ENCODE data around the gene PRKN.

The PRKN gene

DNA sequence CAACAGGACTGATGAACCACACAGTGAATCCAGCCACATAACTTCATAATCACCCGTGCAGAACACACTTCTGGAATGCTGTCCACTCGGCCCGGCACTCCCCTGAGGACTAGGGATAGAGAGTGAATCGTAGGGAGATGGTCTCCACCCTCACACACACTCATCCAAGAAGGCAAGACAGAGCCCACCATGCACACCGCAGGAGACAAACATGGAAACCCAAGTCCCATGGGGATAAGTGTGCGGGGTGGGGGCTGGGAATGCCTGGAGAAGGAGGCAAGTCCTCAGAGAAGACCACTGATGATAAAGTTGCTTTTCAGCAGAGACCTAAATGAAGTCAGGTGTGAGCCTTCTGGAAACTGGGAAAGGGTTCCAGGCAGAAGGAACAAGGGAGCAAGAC lies 1054.5 kb downstream of the PRKN start:
- TF ChIP-seq GATA3 (IDR thresholded peaks at IDR 0.05; ENCODE audit: low read depth, low read length) (no peak), GATA2 (IDR thresholded peaks at IDR 0.05; ENCODE audit: low read depth, low read length) (no peak)

DNA sequence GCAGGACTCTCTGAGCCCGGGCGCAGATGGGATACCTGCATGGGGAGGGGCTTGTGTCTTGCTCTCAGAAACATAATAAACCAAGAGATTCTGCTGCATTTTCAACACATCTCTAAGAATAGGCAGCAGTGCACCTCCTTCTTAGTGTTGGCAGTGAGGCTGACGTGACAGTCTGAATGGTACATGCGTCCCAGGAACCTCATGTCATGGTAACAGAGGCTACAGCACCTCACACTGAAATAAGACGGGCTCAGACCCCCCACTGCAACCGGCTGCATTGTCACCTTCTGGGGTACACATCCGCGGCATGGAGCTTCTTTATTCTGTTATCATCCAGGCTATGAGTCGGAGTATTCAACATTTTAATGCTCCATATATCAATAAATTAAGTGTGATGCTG lies 1056.4 kb downstream of the PRKN start:
- TF ChIP-seq GATA3 (IDR thresholded peaks at IDR 0.05; ENCODE audit: low read depth, low read length) (no peak), GATA2 (IDR thresholded peaks at IDR 0.05; ENCODE audit: low read depth, low read length) (no peak)

DNA sequence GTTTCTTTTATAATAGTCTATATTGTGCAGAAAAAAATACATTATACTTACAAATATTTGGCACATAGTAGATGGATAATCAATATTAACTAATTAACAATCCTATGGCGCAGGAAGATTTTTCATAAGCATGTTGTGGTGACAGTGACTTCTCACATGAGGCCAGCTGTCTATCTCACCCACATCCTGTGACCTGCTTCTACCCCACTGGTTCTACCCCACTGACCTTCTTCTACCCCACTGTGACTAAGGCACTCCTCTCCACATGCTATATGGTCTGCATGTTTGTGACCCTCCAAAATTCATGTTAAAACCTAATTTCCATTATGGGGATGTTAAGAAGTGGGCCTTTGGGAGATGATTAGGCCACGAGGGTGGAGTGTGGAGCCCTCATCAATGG lies 1058.9 kb downstream of the PRKN start:
- TF ChIP-seq GATA3 (IDR thresholded peaks at IDR 0.05; ENCODE audit: low read depth, low read length) (no peak), GATA2 (IDR thresholded peaks at IDR 0.05; ENCODE audit: low read depth, low read length) (no peak)

DNA sequence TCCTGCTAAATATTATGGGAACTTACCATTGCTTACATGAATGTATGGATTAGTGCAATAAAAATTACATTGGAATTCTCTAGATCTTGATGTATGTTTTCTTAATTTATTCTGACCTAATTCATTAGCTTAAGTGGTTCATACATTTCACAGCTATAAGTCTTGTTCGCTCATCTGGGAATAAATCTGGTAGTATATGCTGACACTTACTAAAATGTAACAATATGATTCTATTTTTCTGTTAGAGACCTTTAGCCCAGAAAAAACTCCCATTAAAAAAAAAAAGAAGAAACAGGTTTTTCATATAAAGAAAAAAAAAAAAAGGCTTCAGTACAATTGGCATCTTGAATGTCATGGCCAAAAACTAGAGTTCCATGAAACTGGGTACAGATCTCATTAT lies 1059.6 kb downstream of the PRKN start:
- no peak for TF ChIP-seq GATA3 (IDR thresholded peaks at IDR 0.05; ENCODE audit: low read depth, low read length)
- TF ChIP-seq GATA2 (IDR thresholded peaks at IDR 0.05; ENCODE audit: low read depth, low read length), result no peak

DNA sequence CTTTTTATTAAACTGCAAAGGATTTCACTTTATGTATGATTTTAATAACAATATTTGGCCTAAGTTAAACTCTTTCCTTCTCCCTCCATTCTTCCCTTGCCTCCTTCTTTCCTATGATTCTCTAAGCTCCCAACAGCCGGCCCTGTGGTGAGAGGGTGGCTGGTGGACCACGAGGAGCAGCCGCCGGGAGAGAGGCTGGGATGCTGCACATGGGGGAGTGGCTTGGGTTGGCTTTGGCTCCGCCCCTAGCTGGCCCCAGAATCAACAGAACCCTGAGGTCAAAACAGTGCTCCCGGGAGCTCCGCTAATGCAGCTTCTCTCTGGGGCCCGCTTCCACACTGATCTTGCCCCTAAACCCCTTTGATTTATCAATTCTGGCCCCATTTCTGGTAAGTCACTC lies 1063.9 kb downstream of the PRKN start:
- TF ChIP-seq GATA2 (IDR thresholded peaks at IDR 0.05; ENCODE audit: low read depth, low read length) (no peak), GATA3 (IDR thresholded peaks at IDR 0.05; ENCODE audit: low read depth, low read length) (no peak)

DNA sequence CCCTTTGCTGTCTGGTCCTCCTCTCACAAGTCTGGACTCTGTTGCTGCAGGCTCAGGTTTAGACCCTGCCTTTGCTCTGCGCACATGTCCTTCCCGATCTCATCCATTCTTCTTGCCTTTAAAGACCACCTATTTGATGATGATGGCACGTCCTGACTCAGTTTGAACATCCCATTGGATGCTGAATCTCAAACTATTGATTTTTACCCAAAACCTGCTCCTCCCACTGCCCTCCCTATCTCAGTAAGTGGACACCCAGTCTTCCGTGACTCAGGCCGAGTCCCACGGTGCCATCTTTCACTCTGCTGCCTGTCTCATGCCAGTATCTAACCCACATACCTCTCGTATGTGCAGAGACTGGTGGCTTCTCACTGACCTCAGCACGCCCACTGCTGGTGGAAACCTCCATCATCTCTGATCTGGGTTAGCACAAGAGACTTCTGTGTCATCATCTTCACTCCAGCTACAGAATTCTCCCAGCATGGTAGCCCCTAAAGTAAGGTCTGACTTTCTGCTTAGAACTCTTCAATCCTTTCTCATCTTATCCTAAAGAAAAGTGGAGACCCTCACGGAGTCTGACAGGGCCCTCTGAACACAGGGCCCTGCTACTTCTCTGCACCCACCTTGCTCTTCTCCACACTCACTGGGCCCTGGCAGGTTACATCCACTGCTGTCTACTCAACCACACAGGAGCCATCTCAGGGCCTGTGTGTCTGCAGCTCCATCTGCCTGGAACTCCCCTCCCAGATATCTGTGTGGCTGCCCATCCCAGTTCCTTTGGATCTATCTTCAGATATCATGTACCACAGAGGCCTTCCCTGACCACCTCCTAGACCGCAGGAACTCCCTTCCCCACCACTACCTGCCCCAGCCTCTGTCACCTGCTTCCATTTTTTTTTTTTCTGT lies 1066.6 kb downstream of the PRKN start:
- TF ChIP-seq GATA3 (IDR thresholded peaks at IDR 0.05; ENCODE audit: low read depth, low read length), result no peak
- TF ChIP-seq GATA2 (IDR thresholded peaks at IDR 0.05; ENCODE audit: low read depth, low read length), result no peak

DNA sequence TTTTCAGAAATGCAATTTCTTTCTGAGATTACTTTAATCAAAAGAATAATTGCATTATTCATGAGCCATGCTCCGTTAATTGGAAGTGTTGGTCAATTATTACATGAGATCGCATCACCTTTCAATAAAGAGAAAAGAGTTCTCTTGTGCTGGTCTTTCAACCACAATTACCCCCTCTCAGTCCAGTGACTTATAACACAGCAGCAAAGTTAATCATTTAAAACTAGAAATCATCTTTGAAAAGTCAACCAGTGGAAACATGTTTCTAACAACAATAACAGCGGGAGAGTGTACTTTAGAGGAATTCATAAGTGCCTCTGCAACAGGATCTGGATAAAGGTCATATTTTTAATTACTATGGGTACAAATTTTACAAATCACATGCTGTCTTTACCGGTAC lies 1069.4 kb downstream of the PRKN start:
- TF ChIP-seq GATA2 (IDR thresholded peaks at IDR 0.05; ENCODE audit: low read depth, low read length) (no peak), GATA3 (IDR thresholded peaks at IDR 0.05; ENCODE audit: low read depth, low read length) (no peak)

DNA sequence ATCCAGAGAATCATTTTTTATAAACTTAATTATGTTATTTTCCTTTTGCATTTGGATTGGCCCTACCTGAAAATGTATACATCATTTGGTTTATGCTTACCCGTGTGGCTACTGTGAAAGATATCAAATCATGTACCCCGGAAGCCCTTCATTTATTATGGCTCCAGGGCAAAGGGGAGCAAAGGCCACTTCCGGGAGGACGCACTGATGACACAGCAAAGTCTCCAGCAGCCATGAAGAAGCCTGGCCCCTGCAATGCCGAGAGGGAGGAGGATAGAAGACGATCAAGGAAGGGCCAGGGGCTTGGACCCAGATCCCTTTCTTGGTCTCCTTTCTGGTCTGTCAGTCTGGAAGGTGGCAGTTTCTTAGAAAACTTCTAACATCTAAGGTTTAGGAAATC lies 1073.4 kb downstream of the PRKN start:
- no peak for TF ChIP-seq GATA2 (IDR thresholded peaks at IDR 0.05; ENCODE audit: low read depth, low read length)
- TF ChIP-seq GATA3 (IDR thresholded peaks at IDR 0.05; ENCODE audit: low read depth, low read length), result no peak

DNA sequence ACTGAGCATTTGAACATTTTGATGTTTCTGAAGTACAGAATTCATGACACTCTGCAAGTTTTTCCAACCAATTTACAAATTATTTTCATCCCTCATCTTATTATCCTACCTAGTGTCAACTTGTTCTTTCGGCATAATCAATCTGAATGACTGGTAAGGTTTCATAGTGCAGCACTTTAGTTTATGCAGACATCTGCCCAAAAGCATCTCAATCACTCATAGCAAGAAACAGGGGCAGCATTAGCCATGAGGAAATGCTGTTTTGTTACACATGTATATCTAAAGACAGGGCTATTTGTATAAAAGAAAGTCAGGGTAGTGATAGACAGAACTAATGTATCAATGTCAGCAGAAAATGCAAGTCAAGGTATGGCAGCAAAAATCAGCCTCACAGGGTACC lies 1075.6 kb downstream of the PRKN start:
- no peak for TF ChIP-seq GATA3 (IDR thresholded peaks at IDR 0.05; ENCODE audit: low read depth, low read length)
- no peak for TF ChIP-seq GATA2 (IDR thresholded peaks at IDR 0.05; ENCODE audit: low read depth, low read length)

DNA sequence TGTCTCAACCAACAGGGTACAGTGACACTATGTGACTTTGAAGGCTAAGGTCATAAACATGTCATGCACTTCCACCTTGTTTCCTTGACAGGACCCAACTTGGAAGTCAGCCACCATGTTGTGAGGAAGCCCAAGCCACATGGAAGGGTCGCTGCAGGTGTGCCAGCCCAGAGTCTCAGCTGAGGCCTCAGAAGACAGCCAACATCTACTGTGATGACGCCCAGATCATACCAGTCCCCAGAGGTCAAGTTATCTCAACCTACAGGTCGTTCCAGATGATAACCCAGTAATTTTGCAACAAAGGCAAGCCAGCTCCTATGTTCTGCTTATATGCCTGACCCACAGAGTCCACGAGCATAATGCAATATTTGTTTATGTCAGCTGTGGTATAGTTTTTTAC lies 1077.7 kb downstream of the PRKN start:
- no peak for TF ChIP-seq GATA2 (IDR thresholded peaks at IDR 0.05; ENCODE audit: low read depth, low read length)
- no peak for TF ChIP-seq GATA3 (IDR thresholded peaks at IDR 0.05; ENCODE audit: low read depth, low read length)

DNA sequence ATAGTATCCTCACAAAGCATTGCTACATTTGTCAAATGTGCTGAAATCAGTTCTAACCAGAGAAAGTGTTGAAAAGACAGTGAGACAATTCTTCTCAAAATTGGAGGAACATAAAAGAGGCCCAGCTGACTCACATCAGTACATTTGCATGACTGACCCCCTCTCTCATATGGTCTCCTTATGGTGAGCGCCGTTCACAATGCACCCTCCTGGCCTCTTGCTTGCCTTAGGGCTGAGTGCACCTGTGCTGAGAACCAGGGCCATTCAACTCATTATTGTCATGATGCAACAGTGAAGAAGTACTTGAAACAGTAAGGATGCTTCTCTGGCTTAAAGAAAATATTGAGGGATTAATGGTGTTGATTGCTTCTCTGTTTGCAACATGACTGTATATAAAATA lies 1078.5 kb downstream of the PRKN start:
- TF ChIP-seq GATA3 (IDR thresholded peaks at IDR 0.05; ENCODE audit: low read depth, low read length), result no peak
- TF ChIP-seq GATA2 (IDR thresholded peaks at IDR 0.05; ENCODE audit: low read depth, low read length), result no peak

DNA sequence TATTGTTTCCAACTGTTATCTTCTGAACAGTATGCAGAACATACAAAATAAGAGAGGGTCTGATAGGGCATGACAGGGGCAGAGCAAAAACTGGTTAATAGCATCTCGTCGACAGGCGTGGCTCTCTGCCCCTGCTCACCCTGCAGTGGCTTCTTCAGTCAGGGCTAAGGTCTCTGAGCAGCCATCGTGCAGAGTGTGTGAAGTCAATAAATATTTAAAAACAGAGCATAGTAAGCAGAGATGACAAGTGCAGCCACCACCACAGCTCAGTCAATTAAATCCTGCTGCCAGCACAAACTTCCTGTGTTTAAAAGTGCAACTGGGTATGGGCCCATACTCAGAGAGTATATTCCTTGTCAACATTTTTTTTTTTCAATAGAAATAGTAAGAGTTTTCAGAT lies 1080.3 kb downstream of the PRKN start:
- TF ChIP-seq GATA3 (IDR thresholded peaks at IDR 0.05; ENCODE audit: low read depth, low read length) (no peak), GATA2 (IDR thresholded peaks at IDR 0.05; ENCODE audit: low read depth, low read length) (no peak)

DNA sequence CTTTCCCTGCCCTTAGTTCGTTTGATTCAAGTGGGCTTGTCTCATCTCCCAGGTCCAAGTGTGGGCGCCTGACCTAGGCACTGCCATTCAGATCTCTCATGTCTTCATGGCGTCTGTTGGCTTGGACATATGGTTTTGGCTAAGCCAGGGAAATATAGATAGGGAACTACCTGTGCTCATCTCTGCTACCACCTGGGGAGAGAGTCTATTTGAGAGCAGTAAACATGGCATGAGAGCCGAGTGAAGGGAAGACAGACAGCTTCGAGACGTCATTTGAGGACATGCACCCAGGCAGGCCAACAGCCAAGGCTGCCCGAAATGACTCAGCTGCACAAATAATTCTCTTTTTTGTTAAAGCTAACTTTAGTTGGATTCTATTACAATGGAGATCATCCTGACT lies 1083.0 kb downstream of the PRKN start:
- TF ChIP-seq GATA2 (IDR thresholded peaks at IDR 0.05; ENCODE audit: low read depth, low read length) (no peak), GATA3 (IDR thresholded peaks at IDR 0.05; ENCODE audit: low read depth, low read length) (no peak)

DNA sequence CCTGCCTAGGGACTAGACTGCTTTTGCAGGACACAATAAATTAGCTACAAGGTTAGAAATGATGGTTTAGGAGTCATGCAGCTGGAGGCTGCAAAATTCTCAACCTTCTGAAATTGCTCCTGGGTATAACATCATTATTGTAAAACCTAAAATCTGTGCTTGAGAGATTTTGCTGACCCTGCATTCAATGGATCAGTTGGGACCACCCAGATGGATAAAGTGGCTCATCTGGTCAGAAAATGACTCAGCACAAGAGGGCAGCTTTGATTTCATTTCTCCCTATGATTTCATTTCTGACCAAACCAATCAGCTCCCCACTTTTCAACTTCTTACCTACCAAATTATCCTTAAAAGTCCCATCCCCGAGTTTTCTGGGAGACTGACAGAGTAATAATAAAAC lies 1086.4 kb downstream of the PRKN start:
- TF ChIP-seq GATA3 (IDR thresholded peaks at IDR 0.05; ENCODE audit: low read depth, low read length) (no peak), GATA2 (IDR thresholded peaks at IDR 0.05; ENCODE audit: low read depth, low read length) (no peak)

DNA sequence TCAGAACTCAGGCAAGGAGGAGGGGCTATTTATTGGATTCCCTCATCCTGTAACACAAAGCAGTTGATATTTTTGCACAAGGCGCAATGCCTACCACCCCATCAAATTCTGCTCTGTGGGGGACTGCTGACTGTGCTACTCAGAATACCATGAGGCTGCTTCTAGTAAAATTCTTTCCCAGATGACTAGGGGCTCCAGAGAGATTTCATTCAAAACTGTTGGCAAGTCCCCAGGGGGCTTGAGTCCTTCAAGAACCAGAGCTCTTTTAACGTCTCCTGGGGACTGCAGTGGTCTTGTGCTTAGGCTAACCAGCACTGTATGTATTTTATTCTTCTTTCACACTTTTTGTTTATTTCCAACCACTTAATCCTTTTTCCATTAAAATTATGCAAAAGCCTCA lies 1087.8 kb downstream of the PRKN start:
- TF ChIP-seq GATA2 (IDR thresholded peaks at IDR 0.05; ENCODE audit: low read depth, low read length) (no peak), GATA3 (IDR thresholded peaks at IDR 0.05; ENCODE audit: low read depth, low read length) (no peak)
